GM21360 (cell line): ENCODE data around the gene MYBPH.

Experiments used
- ATAC-seq: cut with Tn5 transposase; IDR thresholded peaks from one replicate; pipeline ENCODE4 v1.9.1; 2021; ENCODE audit warnings: mild to moderate bottlenecking, moderate library complexity; ENCODE audit not compliant: unreplicated experiment

Gene MYBPH

GRCh38 chr1:203150511-203151297 is 24.9 kb downstream of the MYBPH start:
- ATAC-seq: no peak

GRCh38 chr1:203149188-203149840 is 26.3 kb downstream of the MYBPH start:
- no peak for ATAC-seq

- no peak for ATAC-seq
Measured at GRCh38 chr1:203148579-203148978, 27.0 kb downstream of the MYBPH start.

DNA sequence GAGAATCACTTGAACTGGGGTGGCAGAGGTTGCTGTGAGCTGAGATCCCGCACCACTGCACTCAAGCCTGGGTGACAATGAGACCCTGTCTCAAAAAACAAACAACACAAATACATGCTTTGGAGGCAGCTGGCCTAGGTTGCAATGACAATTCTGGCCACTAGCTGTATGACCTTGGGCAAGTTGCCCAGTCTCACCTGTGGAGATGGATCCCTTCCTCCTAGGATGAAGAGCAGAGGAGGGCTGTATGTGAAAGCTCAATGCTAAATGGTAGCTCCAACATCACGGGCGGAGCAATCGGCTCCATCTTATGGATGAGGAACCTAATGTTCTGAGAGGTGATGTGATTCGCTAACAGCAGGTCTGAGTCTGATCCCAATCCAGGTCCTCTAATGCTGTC is 27.5 kb downstream of the MYBPH start:
- no peak for ATAC-seq

- ATAC-seq: no peak
Measured at GRCh38 chr1:203147376-203147775, 28.2 kb downstream of the MYBPH start.

GRCh38 chr1:203146537-203146936 is 29.1 kb downstream of the MYBPH start:
- no peak for ATAC-seq

GRCh38 chr1:203146042-203146369 is 29.6 kb downstream of the MYBPH start:
- ATAC-seq: no peak

DNA sequence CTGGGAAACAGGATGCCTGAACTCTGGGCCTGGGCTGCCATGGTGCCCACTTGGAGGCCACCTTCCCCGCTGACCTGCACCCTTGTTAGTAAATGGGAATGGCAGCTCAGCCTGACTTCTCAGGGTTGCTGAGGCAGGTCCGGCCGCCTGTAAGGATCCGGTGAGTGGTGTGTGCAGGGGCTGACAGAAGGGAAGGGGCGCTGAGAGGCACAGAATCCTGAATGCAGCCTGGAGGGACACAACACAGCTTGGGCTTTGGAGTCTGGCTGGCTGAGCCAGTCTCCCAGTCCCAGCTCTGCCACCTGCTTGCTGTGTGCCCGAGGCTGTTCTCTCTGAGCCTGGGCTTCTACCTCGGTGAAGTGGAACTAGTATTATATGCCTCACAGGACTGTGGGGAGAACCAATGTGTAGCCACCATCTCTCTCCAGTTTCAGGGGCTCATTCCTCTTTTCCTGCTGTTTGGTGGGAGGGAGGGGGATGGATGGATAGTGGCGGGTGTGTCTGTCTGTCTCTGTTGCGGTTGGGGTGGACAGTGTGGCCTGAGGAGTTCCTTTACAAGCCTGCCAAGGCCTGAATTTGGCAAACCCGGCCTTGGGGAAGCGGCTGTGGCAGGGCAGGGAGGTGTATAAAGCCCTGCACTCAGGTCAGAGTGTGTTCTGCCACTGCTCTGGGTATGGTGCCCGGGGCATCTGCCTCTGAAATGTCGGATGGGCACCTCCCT is 30.1 kb downstream of the MYBPH start:
- ATAC-seq: no peak

GRCh38 chr1:203144661-203145060 is 31.0 kb downstream of the MYBPH start:
- ATAC-seq: no peak

GRCh38 chr1:203143641-203144040 is 32.0 kb downstream of the MYBPH start:
- ATAC-seq: no peak

- no peak for ATAC-seq
Measured at GRCh38 chr1:203142684-203143408, 32.8 kb downstream of the MYBPH start.

DNA sequence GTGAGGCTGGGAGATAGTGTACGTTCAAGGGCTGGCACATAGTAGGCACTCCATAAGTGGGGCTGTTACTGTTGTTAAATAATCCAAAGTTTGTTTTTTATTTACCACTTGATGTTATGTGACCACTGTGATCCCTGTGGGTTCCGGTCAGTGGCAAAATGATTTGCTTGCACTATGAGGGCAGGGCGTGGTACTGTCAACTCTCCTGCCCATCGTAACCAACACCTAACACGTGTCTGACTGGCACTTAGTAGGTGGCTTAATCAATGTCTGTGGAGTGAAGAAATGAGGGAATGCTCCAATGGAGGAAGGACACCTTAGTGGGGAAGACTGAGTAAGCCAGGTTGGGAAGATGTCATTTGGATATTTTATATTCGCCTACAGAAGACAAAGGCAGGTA is 33.5 kb downstream of the MYBPH start:
- no peak for ATAC-seq

GRCh38 chr1:203140743-203141520 is 34.7 kb downstream of the MYBPH start:
- ATAC-seq: no peak

DNA sequence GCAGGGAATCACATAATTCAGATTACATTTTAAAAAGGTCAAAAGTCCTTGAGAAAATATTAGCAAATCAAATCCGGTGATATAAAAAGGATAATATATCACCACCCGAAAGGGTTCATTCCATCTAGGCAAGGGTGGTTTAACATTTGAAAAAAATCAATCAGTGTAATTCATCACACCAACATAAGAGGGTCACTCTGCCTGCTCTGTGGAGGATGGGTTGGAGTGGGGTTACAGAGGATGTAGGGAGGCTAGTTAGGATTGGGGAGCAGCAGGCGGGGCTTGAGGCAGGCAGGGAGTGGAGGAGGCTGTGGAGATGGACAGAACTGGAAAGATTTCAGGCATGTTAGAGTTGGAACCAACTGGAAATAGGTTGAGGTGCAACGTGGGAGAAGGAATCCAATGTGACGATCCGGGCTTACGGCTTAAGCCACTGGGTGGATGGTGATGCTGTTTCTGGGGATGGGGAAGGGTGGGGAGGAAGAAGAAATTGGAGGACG is 35.6 kb downstream of the MYBPH start:
- no peak for ATAC-seq

DNA sequence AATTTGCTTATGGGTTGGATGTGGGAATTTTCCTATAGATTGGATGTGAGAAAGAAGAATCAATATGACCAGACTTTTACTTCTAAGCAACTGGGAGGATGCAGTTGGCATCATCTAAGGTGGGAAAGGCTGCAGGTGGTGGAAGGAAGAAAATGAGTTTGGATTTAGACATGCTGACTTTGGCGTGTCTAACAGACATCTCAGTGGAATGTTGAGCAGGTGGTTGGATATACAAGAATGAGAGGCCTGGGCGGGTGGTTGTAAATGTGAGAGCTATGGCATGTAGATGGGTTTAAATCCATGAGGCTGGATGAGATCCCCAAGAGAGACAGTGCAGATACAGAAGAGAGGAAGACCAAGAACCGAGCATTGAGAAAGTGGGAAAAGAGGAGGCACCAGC is 37.6 kb downstream of the MYBPH start:
- no peak for ATAC-seq

DNA sequence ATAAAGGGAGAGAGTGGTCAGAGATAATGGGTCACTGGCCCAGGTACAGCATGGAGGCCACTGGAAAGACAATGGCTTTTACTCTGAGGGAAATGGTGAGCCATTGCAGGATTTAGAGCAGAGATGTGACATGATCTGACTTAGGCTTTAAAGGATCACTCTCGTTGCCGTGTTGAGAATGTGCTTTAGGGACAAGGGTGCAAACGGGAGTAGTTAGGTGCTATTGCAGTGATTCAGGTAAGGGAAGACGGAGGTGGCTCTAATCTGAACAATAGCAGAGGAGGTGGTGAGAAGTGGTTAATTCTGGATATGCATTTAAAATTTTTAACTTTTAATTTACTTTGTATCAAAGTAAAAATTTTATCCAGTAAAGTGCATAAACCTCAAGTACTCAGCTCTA is 38.3 kb downstream of the MYBPH start:
- no peak for ATAC-seq

GRCh38 chr1:203136409-203137042 is 39.1 kb downstream of the MYBPH start:
- no peak for ATAC-seq

DNA sequence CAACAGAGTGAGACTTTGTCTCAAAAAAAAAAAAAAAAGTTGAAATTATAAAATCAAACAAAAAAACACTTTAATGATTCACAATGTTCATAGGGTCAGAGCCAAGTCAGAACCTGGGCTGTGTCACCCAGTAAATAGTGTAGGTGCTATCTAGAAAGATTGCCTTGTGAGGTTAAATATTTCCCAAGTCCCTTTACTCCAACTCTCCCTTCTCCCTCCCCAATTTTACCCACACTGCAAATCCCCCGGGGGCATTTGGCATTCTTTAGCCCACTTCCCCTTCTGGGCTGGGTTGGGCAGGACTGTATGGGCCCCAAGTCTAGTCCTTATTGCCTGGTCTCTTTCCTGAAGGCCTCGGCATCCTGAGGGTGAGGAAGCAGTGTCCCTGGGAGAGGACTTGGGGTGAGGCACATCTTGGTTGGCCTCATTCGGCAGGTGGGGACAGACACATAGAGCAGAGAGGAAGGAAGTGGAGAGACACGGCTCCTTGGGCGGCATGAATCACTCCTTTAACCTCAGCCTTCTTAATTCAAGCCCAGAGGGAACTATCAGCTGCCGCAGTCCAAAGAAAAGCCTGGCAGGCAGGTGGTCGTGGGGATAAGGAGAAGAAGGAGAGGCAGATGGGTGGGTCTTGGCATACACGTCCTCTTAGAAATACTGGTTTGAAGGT is 39.9 kb downstream of the MYBPH start:
- ATAC-seq: no peak

DNA sequence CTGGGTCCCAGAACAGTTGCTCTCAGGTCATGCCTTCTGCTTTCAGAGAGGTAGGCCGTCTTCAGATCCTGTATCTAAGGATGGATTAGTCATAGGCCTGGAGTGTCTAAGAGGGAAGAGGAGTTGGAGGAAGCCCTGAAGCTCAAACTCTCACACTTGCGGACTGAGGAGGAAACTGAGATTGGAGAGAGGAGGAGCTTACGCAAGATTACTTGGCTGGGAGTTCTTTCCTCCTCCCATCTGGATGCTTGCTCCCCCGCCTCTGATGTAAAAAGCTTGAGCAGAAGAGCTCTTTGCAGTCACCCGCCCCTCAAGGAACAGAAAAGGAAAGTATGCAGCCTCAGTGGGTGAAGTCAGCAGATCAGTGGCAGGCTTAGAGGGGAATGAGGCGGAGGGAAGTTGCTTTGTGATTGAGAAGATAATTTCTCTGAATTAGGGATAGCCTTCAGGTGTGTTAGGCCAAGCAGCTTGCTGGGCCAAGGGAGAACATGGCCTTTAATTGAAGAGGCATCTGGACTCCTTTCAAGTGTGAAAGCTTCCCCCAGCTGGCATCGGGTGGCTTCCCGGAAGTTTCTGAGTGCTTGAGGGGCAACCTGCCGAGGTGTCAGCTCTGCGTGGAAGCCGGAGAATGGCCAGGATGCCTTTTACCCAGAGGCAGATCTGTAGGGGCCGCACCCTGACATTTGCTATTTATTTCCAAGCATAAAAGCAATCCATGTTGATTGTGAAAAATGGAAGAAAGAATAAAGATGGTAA is 41.5 kb downstream of the MYBPH start:
- no peak for ATAC-seq
